ENCODE data around the gene AKR1E2. TPM values are rescaled to one million over a fixed set of nuclear protein-coding genes. Genes with fewer than 3 reads are reported as not detected.
A peak's percentile ranks its signal among the peaks of the same experiment; 100 is the strongest.

The AKR1E2 gene
- total and polyA plus RNA-seq, 9 of the 15 experiments (the other 6 are each of a cell fraction or from before 2014, with no cell fraction given) = 4.2 to 16.6 (median 9.8) TPM

DNA sequence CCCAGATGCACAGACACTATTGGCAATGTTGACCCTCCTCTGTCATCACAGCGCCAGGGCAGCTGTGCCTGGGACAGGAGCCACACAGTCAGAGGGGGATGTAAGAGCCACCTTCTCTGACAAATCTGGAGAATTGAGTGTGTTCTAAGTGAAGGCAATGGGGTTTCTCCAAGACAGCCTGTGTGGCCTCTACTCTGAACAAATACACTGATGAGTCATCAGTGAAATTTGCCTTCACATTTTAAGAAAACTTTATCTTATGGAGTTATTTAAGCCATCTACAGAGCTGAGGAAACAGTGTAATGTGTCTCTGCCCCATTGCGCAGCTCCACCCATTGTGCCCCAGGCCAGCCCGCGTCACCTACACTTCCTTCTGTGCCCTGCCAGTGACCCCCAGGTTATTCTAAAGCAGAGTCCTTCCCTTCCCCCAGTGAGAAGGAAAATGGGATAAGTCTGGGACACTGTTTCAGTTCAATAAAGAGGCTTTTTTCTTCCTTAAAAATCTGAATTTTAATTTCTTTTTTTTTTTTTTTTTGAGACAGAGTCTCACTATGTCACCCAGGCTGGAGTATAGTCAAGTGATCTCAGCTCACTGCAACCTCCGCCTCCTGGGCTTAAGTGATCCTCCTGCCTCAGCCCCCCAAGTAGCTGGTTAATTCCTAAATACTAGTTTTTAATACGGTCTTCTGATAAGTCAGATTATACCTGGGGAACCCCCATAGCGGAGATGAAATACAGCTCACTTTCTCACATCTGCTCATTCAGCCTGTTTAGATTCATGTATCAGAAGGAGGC, 21.8 kb downstream of the AKR1E2 start (continued):
- TF ChIP-seq POLR2AphosphoS2 (IDR thresholded peaks at IDR 0.05; ENCODE audit: low read length) (no peak), CREM (IDR thresholded peaks at IDR 0.05; ENCODE audit: low read depth) (peak; percentile 61), DPF2 (IDR thresholded peaks at IDR 0.05) (peak; percentile 67; the same call in 1 of the 2 replicates), ATF1 (CRISPR knock-in tag; IDR thresholded peaks at IDR 0.05) (no peak), ATF1 (tag; IDR thresholded peaks at IDR 0.05) (peak; percentile 9; the same call in 1 of the 2 replicates), ZNF347 (CRISPR knock-in tag; IDR thresholded peaks at IDR 0.05; ENCODE audit: low read depth) (no peak), ZNF133 (CRISPR knock-in tag; IDR thresholded peaks at IDR 0.05) (no peak), PHF8 (IDR thresholded peaks at IDR 0.05; ENCODE audit: borderline replicate concordance, low read length) (peak; percentile 10; the same call in 1 of the 2 replicates), NRF1 (conservative IDR thresholded peaks at IDR 0.05 in 1 of 2, IDR thresholded peaks at IDR 0.05 in 1 of 2) (peak; percentile 69 to 75), LEF1 (IDR thresholded peaks at IDR 0.05) (peak; percentile 20; the same call in 1 of the 2 replicates), C11orf30 (IDR thresholded peaks at IDR 0.05; ENCODE audit: low read depth) (peak; percentile 44), ZNF316 (IDR thresholded peaks at IDR 0.05) (peak; percentile 36; the same call in 1 of the 2 replicates)
- TF ChIP-seq, protein P1, sequence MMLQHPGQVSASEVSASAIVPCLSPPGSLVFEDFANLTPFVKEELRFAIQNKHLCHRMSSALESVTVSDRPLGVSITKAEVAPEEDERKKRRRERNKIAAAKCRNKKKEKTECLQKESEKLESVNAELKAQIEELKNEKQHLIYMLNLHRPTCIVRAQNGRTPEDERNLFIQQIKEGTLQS (IDR thresholded peaks at IDR 0.05) = peak; percentile 97
- TF ChIP-seq, protein P1 (CRISPR knock-in tag; conservative IDR thresholded peaks at IDR 0.05) = no peak
- TF ChIP-seq, protein P2, sequence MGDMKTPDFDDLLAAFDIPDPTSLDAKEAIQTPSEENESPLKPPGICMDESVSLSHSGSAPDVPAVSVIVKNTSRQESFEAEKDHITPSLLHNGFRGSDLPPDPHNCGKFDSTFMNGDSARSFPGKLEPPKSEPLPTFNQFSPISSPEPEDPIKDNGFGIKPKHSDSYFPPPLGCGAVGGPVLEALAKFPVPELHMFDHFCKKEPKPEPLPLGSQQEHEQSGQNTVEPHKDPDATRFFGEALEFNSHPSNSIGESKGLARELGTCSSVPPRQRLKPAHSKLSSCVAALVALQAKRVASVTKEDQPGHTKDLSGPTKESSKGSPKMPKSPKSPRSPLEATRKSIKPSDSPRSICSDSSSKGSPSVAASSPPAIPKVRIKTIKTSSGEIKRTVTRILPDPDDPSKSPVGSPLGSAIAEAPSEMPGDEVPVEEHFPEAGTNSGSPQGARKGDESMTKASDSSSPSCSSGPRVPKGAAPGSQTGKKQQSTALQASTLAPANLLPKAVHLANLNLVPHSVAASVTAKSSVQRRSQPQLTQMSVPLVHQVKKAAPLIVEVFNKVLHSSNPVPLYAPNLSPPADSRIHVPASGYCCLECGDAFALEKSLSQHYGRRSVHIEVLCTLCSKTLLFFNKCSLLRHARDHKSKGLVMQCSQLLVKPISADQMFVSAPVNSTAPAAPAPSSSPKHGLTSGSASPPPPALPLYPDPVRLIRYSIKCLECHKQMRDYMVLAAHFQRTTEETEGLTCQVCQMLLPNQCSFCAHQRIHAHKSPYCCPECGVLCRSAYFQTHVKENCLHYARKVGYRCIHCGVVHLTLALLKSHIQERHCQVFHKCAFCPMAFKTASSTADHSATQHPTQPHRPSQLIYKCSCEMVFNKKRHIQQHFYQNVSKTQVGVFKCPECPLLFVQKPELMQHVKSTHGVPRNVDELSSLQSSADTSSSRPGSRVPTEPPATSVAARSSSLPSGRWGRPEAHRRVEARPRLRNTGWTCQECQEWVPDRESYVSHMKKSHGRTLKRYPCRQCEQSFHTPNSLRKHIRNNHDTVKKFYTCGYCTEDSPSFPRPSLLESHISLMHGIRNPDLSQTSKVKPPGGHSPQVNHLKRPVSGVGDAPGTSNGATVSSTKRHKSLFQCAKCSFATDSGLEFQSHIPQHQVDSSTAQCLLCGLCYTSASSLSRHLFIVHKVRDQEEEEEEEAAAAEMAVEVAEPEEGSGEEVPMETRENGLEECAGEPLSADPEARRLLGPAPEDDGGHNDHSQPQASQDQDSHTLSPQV (IDR thresholded peaks at IDR 0.05) = peak; percentile 63
